Tibial artery (tissue), 4 donors: Measurements from ENCODE around the gene TREM2.

ENCODE experiments used
- DNase-seq, 2 donors: peaks; one replicate each; pipeline ENCODE4 v3.0.0-alpha.2; 2019
- H3K27ac ChIP-seq, 2 donors: fragments of 200-600 bp; sonication (generic) in 1 of 2; 1 replicate in 1 of 2; 2 replicates in 1 of 2; pipeline ENCODE4 v1.5.1; 2018 to 2019; ENCODE audit warnings: mild to moderate bottlenecking in 1 of 2
- H3K27me3 ChIP-seq, 2 donors: fragments of 200-600 bp; sonication (generic) in 1 of 2; one replicate each; pipeline versions ENCODE4 v1.5.1 to v1.6.0; 2016 to 2019
- H3K36me3 ChIP-seq, 3 donors: fragments of 200-600 bp; sonication (generic) in 2 of 3; one replicate each; pipeline ENCODE4 v1.5.1; 2016 to 2019; ENCODE audit warnings: mild to moderate bottlenecking in 2 of 3
- H3K4me1 ChIP-seq, 4 donors: fragments of 200-600 bp; sonication (generic) in 2 of 4; 1 replicate in 3 of 4; 2 replicates in 1 of 4; pipeline ENCODE4 v1.5.1; 2016 to 2019
- H3K4me3 ChIP-seq, 2 donors: fragments of 200-600 bp; sonication (generic) in 1 of 2; 1 replicate in 1 of 2; 2 replicates in 1 of 2; pipeline ENCODE4 v1.5.1; 2018 to 2019; ENCODE audit warnings: mild to moderate bottlenecking in 2 of 2
- H3K9me3 ChIP-seq, 3 donors: fragments of 200-600 bp; sonication (generic) in 1 of 3; one replicate each; pipeline ENCODE4 v1.5.1; 2016 to 2019
- CTCF ChIP-seq, 2 experiments: fragments of 200-600 bp in 1 of 2; fragments of 450-650 bp in 1 of 2; IDR thresholded peaks; one replicate each; pipeline ENCODE4 v1.5.1; 2017 to 2019; ENCODE audit warnings: antibody characterized with exemption in 2 of 2, mild to moderate bottlenecking in 1 of 2, moderate library complexity in 1 of 2
- intact Hi-C: fragments of 100-400 bp; cut with DNase I; formaldehyde crosslinking; loops from one replicate; pipeline ENCODE4 v1.15.0; 2023; ENCODE audit warnings: low total_unique reads

TREM2 gene

GRCh38 chr6:41150671-41151070 is 12.2 kb downstream of the TREM2 start:
- TF ChIP-seq CTCF (IDR thresholded peaks at IDR 0.05) = no peak
- Histone ChIP-seq H3K27ac (no peak overlapping the region), H3K4me1 (no peaks in the 10 kb centered on the region), H3K27me3 (no peaks in the 10 kb centered on the region), H3K9me3 (no peaks in the 10 kb centered on the region), H3K4me3 (no peak overlapping the region), H3K36me3 (peaks cover 0 to 7% (median 7%) of the 10 kb centered on the region in 3 donors)
- no peak for DNase-seq
- intact Hi-C loops = no loop called here

GRCh38 chr6:41147917-41148316 is 15.0 kb downstream of the TREM2 start:
- Histone ChIP-seq H3K4me3 (no peak overlapping the region), H3K36me3 (peaks cover 0 to 7% (median 7%) of the 10 kb centered on the region in 3 donors), H3K9me3 (no peaks in the 10 kb centered on the region), H3K27me3 (no peaks in the 10 kb centered on the region), H3K4me1 (no peaks in the 10 kb centered on the region), H3K27ac (no peak overlapping the region)
- DNase-seq = no peak
- no peak for TF ChIP-seq CTCF (IDR thresholded peaks at IDR 0.05)
- intact Hi-C loops = no loop called here

GRCh38 chr6:41136911-41137310 is 26.0 kb downstream of the TREM2 start:
- Histone ChIP-seq H3K27me3 (no peaks in the 10 kb centered on the region), H3K36me3 (peaks cover 6 to 55% (median 14%) of the 10 kb centered on the region in 3 donors), H3K4me3 (no peak overlapping the region), H3K4me1 (no peaks in the 10 kb centered on the region), H3K9me3 (no peaks in the 10 kb centered on the region), H3K27ac (no peak overlapping the region)
- DNase-seq = no peak
- intact Hi-C loops = no loop called here
- no peak for TF ChIP-seq CTCF (IDR thresholded peaks at IDR 0.05)

GRCh38 chr6:41135062-41135832 is 27.7 kb downstream of the TREM2 start:
- TF ChIP-seq CTCF (IDR thresholded peaks at IDR 0.05) = no peak
- intact Hi-C loops = no loop called here

GRCh38 chr6:41132254-41132653 is 30.7 kb downstream of the TREM2 start:
- H3K4me1 ChIP-seq = no peaks in the 10 kb centered on the region
- DNase-seq = no peak
- H3K27ac ChIP-seq = no peak overlapping the region
- TF ChIP-seq CTCF (IDR thresholded peaks at IDR 0.05) = no peak
- no peaks in the 10 kb centered on the region for H3K27me3 ChIP-seq
- H3K36me3 ChIP-seq = peaks cover 3 to 17% (median 6%) of the 10 kb centered on the region in 3 donors
- intact Hi-C loops = no loop called here
- H3K4me3 ChIP-seq = no peak overlapping the region
- no peaks in the 10 kb centered on the region for H3K9me3 ChIP-seq

More at GRCh38 chr6:41135062-41135832, 27.7 kb downstream of the TREM2 start:
- H3K36me3 ChIP-seq = peaks cover 6 to 47% (median 14%) of the 10 kb centered on the region in 3 donors
- DNase-seq = no peak
- no peak overlapping the region for H3K27ac ChIP-seq
- H3K4me3 ChIP-seq = no peak overlapping the region
- no peaks in the 10 kb centered on the region for H3K27me3 ChIP-seq
- H3K4me1 ChIP-seq = no peaks in the 10 kb centered on the region
- H3K9me3 ChIP-seq = no peaks in the 10 kb centered on the region
